ENCODE results near the gene PLPP4. TPM values are rescaled to one million over a fixed set of nuclear protein-coding genes. Genes with fewer than 3 reads are reported as not detected.
A peak's percentile ranks its signal among the peaks of the same experiment; 100 is the strongest.

The PLPP4 gene
- total RNA-seq, 2 donors from 2014 or later: not detected

- H3K27me3 ChIP-seq (replicated peaks; ENCODE audit: insufficient read depth): no peaks in the 10 kb centered on the region
- H3K27ac ChIP-seq: no peak overlapping the region
- H3K36me3 ChIP-seq: no peaks in the 10 kb centered on the region
- H3K4me1 ChIP-seq (ENCODE audit: control insufficient read depth in 1 of 2, low read depth in 2 of 2): peaks cover 6 to 10% of the 10 kb centered on the region in 2 donors
- ATAC-seq (ENCODE audit: insufficient number of reproducible peaks, low FRiP score, low read depth) (no peak), DNase-seq (ENCODE audit: low spot score) (no peak)
- no peaks in the 10 kb centered on the region for H3K9me3 ChIP-seq
- no peak overlapping the region for H3K4me3 ChIP-seq
- no peak for TF ChIP-seq CTCF (IDR thresholded peaks at IDR 0.05)
Observed at GRCh38 chr10:120455004-120455403, 2.0 kb upstream of the PLPP4 start.

GRCh38 chr10:120455606-120456005 is 1.4 kb upstream of the PLPP4 start:
- H3K4me1 ChIP-seq (ENCODE audit: control insufficient read depth in 1 of 2, low read depth in 2 of 2): peaks cover 6 to 10% of the 10 kb centered on the region in 2 donors
- H3K4me3 ChIP-seq: no peak overlapping the region
- no peaks in the 10 kb centered on the region for H3K36me3 ChIP-seq
- no peak for TF ChIP-seq CTCF (IDR thresholded peaks at IDR 0.05)
- no peaks in the 10 kb centered on the region for H3K27me3 ChIP-seq (replicated peaks; ENCODE audit: insufficient read depth)
- no peaks in the 10 kb centered on the region for H3K9me3 ChIP-seq
- no peak for DNase-seq (ENCODE audit: low spot score)
- no peak for ATAC-seq (ENCODE audit: insufficient number of reproducible peaks, low FRiP score, low read depth)
- no peak overlapping the region for H3K27ac ChIP-seq

- H3K4me1 ChIP-seq (ENCODE audit: control insufficient read depth in 1 of 2, low read depth in 2 of 2): peaks cover 6 to 10% of the 10 kb centered on the region in 2 donors
- no peaks in the 10 kb centered on the region for H3K36me3 ChIP-seq
- no peaks in the 10 kb centered on the region for H3K27me3 ChIP-seq (replicated peaks; ENCODE audit: insufficient read depth)
- no peak overlapping the region for H3K27ac ChIP-seq
- DNase-seq (ENCODE audit: low spot score): no peak
- ATAC-seq (ENCODE audit: insufficient number of reproducible peaks, low FRiP score, low read depth): no peak
- H3K9me3 ChIP-seq: no peaks in the 10 kb centered on the region
- peak overlapping the region; percentile 63 for H3K4me3 ChIP-seq
- TF ChIP-seq CTCF (IDR thresholded peaks at IDR 0.05): no peak
Observed at GRCh38 chr10:120456143-120456625, 843 bp upstream of the PLPP4 start.

DNA sequence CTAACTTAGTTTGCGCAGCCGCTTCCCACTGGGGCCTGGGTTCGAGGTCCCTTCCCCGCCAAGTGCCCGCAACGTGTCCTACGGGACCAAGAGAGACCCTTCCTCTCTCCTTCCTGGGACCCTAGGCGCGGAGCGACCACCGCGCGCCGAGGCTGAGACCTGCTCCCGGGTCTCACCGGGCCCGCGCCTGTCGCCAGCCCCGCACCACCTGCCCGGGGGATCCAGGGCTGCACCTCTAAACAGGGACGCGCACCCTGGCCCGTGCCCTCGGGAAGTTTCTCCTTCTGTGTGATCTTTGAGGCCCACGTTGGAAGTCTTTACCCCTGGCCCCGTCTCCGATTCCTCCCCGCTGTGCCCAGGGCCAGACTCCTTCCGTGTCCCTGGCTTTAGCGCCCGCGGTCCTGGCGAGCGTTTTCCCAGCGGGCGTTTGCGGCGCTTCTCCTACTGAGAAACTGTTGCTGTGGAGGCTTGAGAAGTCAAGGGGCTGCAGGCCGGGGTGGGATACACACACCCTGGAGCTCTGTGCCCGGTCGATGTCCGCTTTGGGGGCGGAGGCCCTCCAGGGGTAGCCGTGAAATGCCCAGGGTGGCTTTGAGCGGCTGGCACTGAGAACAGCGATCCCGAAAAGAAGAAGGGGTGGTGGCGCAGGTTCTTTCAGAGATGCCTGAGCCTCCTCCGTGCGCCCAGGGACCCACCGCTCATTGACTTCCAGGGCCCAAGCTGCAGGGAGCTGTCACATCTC is 575 bp downstream of the PLPP4 start:
- no peaks in the 10 kb centered on the region for H3K9me3 ChIP-seq
- ATAC-seq (ENCODE audit: insufficient number of reproducible peaks, low FRiP score, low read depth): no peak
- DNase-seq (ENCODE audit: low spot score): no peak
- H3K27ac ChIP-seq: no peak overlapping the region
- H3K4me1 ChIP-seq (ENCODE audit: control insufficient read depth in 1 of 2, low read depth in 2 of 2): peaks cover 6 to 10% of the 10 kb centered on the region in 2 donors
- H3K4me3 ChIP-seq: peak overlapping the region; percentile 63
- H3K27me3 ChIP-seq (replicated peaks; ENCODE audit: insufficient read depth): no peaks in the 10 kb centered on the region
- no peaks in the 10 kb centered on the region for H3K36me3 ChIP-seq
- TF ChIP-seq CTCF (IDR thresholded peaks at IDR 0.05): no peak

- ATAC-seq (ENCODE audit: insufficient number of reproducible peaks, low FRiP score, low read depth) (no peak), DNase-seq (ENCODE audit: low spot score) (no peak)
- H3K36me3 ChIP-seq: no peaks in the 10 kb centered on the region
- no peak for TF ChIP-seq CTCF (IDR thresholded peaks at IDR 0.05)
- H3K27ac ChIP-seq: no peak overlapping the region
- no peaks in the 10 kb centered on the region for H3K27me3 ChIP-seq (replicated peaks; ENCODE audit: insufficient read depth)
- H3K9me3 ChIP-seq: no peaks in the 10 kb centered on the region
- peaks cover 6 to 10% of the 10 kb centered on the region in 2 donors for H3K4me1 ChIP-seq (ENCODE audit: control insufficient read depth in 1 of 2, low read depth in 2 of 2)
- no peak overlapping the region for H3K4me3 ChIP-seq
Observed at GRCh38 chr10:120458432-120458831, 1.4 kb downstream of the PLPP4 start.
